Left ventricle myocardium inferior (tissue), 1 donor: ENCODE data around the gene MOSPD3. TPM values are rescaled to one million over a fixed set of nuclear protein-coding genes. Genes with fewer than 3 reads are reported as not detected.

ENCODE experiments used
- DNase-seq: peaks from one replicate; pipeline ENCODE4 v3.0.0-alpha.2; 2020
- H3K27ac ChIP-seq: fragments of 200-600 bp; replicated peaks from 2 replicates; pipeline ENCODE4 v1.8.0; 2021
- H3K27me3 ChIP-seq: fragments of 200-600 bp; 2 replicates; pipeline ENCODE4 v1.8.0; 2021; ENCODE audit warnings: low read depth
- H3K36me3 ChIP-seq: fragments of 200-600 bp; 2 replicates; pipeline ENCODE4 v1.8.0; 2021
- H3K4me1 ChIP-seq: fragments of 200-600 bp; 2 replicates; pipeline ENCODE4 v1.8.0; 2021
- H3K4me3 ChIP-seq: fragments of 200-600 bp; 2 replicates; pipeline ENCODE4 v1.8.0; 2021; ENCODE audit warnings: mild to moderate bottlenecking, moderate library complexity
- H3K9me3 ChIP-seq: fragments of 200-600 bp; replicated peaks from 2 replicates; pipeline ENCODE4 v1.8.0; 2021
- intact Hi-C: fragments of 100-400 bp; cut with micrococcal nuclease; formaldehyde crosslinking; loops from one replicate; pipeline ENCODE4 v1.11.0; 2022
- total RNA-seq: library from RNA; stranded (reverse); fragmentation: NEBNext Ultra II Directional; extraction: Animal tissue kit (Norgen Biotek cat#: 25700); gene quantifications from one replicate; pipeline ENCODE4 v1.2.1, GENCODE V29; 2021
- TF ChIP-seq, protein P1 (sequence below): fragments of 200-600 bp; IDR thresholded peaks from 2 replicates; pipeline ENCODE4 v1.8.0; 2021; ENCODE audit warnings: antibody characterized with exemption, mild to moderate bottlenecking, borderline replicate concordance
- donor health status: DM: no; HTN: yes; CAD: no; lungs with severe emphysema.

MOSPD3 gene
- total RNA-seq, 1 donor from 2014 or later, result 10.2 TPM

GRCh38 chr7:100590077-100590737 is 22.1 kb upstream of the MOSPD3 start:
- Histone ChIP-seq H3K27ac (peak overlapping the region; percentile 80), H3K4me3 (peak overlapping the region; percentile 56), H3K36me3 (no peaks in the 10 kb centered on the region)

GRCh38 chr7:100591596-100591995 is 20.7 kb upstream of the MOSPD3 start:
- TF ChIP-seq, protein P1, sequence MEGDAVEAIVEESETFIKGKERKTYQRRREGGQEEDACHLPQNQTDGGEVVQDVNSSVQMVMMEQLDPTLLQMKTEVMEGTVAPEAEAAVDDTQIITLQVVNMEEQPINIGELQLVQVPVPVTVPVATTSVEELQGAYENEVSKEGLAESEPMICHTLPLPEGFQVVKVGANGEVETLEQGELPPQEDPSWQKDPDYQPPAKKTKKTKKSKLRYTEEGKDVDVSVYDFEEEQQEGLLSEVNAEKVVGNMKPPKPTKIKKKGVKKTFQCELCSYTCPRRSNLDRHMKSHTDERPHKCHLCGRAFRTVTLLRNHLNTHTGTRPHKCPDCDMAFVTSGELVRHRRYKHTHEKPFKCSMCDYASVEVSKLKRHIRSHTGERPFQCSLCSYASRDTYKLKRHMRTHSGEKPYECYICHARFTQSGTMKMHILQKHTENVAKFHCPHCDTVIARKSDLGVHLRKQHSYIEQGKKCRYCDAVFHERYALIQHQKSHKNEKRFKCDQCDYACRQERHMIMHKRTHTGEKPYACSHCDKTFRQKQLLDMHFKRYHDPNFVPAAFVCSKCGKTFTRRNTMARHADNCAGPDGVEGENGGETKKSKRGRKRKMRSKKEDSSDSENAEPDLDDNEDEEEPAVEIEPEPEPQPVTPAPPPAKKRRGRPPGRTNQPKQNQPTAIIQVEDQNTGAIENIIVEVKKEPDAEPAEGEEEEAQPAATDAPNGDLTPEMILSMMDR, result no peak
- Histone ChIP-seq H3K4me1 (peaks cover 20% of the 10 kb centered on the region), H3K27ac (no peak overlapping the region), H3K4me3 (no peak overlapping the region), H3K9me3 (no peaks in the 10 kb centered on the region), H3K36me3 (no peaks in the 10 kb centered on the region), H3K27me3 (no peaks in the 10 kb centered on the region)
- DNase-seq, result no peak
- intact Hi-C loops, result no loop called here

More at GRCh38 chr7:100590077-100590737, 22.1 kb upstream of the MOSPD3 start:
- TF ChIP-seq, protein P1, result no peak
- no peak for DNase-seq
- Histone ChIP-seq H3K9me3 (no peaks in the 10 kb centered on the region), H3K4me1 (peaks cover 28% of the 10 kb centered on the region), H3K27me3 (no peaks in the 10 kb centered on the region)
- intact Hi-C loops, result no loop called here

GRCh38 chr7:100595188-100595587 is 17.2 kb upstream of the MOSPD3 start:
- Histone ChIP-seq H3K27me3 (no peaks in the 10 kb centered on the region), H3K4me1 (peaks cover 6% of the 10 kb centered on the region), H3K36me3 (no peaks in the 10 kb centered on the region), H3K9me3 (no peaks in the 10 kb centered on the region), H3K4me3 (no peak overlapping the region), H3K27ac (no peak overlapping the region)
- TF ChIP-seq, protein P1, result no peak
- DNase-seq, result no peak
- intact Hi-C loops, result no loop called here

DNA sequence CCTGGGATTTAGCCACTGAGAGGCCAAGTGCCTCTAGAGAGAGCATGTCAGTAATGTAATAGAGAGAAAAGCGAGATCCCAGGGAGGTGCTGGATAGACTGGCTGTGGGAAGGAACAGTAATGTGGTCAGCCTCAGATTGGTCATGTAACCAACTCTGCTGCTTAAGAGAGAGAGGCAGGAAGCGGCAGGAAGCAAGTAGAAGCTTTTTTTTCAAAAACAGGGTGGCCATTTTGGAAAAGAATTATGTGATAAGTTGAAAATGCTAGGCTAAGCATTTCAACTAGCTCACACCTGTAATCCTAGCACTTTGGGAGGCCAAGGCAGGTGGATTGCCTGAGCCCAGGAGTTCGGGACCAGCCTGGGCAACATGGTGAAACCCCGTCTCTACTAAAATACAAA is 13.9 kb upstream of the MOSPD3 start:
- intact Hi-C loops, result no loop called here
- Histone ChIP-seq H3K9me3 (no peaks in the 10 kb centered on the region), H3K27me3 (no peaks in the 10 kb centered on the region), H3K27ac (no peak overlapping the region), H3K36me3 (no peaks in the 10 kb centered on the region), H3K4me1 (peaks cover 9% of the 10 kb centered on the region), H3K4me3 (no peak overlapping the region)
- TF ChIP-seq, protein P1, result no peak
- no peak for DNase-seq

- no peaks in the 10 kb centered on the region for H3K9me3 ChIP-seq
- no peak overlapping the region for H3K27ac ChIP-seq
- peaks cover 25% of the 10 kb centered on the region for H3K4me1 ChIP-seq
- H3K4me3 ChIP-seq, result no peak overlapping the region
- intact Hi-C loops, result no loop called here
- no peak for DNase-seq
- no peaks in the 10 kb centered on the region for H3K27me3 ChIP-seq
- H3K36me3 ChIP-seq, result no peaks in the 10 kb centered on the region
- TF ChIP-seq, protein P1, result no peak
Measured at GRCh38 chr7:100599911-100600729, 12.2 kb upstream of the MOSPD3 start.
